WTC11 (cell line): ENCODE results near the gene KRT82. TPM values are rescaled to one million over a fixed set of nuclear protein-coding genes. Genes with fewer than 3 reads are reported as not detected.

Experiments
- ATAC-seq: fragments of 200-7000 bp; cut with Tn5 transposase; 2 replicates; pipeline ENCODE4 v1.10.0; 2021; ENCODE audit warnings: mild to moderate bottlenecking, moderate library complexity
- CTCF ChIA-PET: fragments of 300-600 bp; sonication (Branson Sonifier 250); formaldehyde crosslinking; loops from one replicate; lab custom pipeline; 2021; ENCODE audit warnings: antibody characterized with exemption; lab: Charles Lee
- POLR2A ChIA-PET: fragments of 350-600 bp; sonication (Branson Sonifier 250); formaldehyde crosslinking; loops from one replicate; lab custom pipeline; 2021; ENCODE audit warnings: antibody characterized with exemption; lab: Charles Lee
- DNase-seq: peaks from one replicate; pipeline ENCODE4 v3.0.0; 2021; ENCODE audit warnings: low spot score
- H3K27ac Mint-ChIP-seq: 2 replicates; pipeline ENCODE4 v1.8.0; 2021; ENCODE audit warnings: mixed read lengths
- H3K27me3 Mint-ChIP-seq: 2 replicates; pipeline ENCODE4 v1.8.0; 2021; ENCODE audit warnings: low read depth, mild to moderate bottlenecking, moderate library complexity, mixed read lengths
- H3K36me3 Mint-ChIP-seq: 2 replicates; pipeline ENCODE4 v1.8.0; 2021; ENCODE audit warnings: mixed read lengths
- H3K4me1 Mint-ChIP-seq: 2 replicates; pipeline ENCODE4 v1.8.0; 2022; ENCODE audit warnings: mixed read lengths
- H3K4me3 Mint-ChIP-seq: 2 replicates; pipeline ENCODE4 v1.8.0; 2021; ENCODE audit warnings: mild to moderate bottlenecking, moderate library complexity, mixed read lengths
- H3K9me3 Mint-ChIP-seq: 2 replicates; pipeline ENCODE4 v1.8.0; 2021; ENCODE audit warnings: mixed read lengths
- ATF1 ChIP-seq: sonication (generic); formaldehyde crosslinking; IDR thresholded peaks from 2 replicates; pipeline ENCODE4 v1.8.1; 2023; ENCODE audit warnings: mild to moderate bottlenecking, moderate library complexity, missing genetic modification reagents
- ESRRA ChIP-seq: sonication (generic); formaldehyde crosslinking; IDR thresholded peaks from 2 replicates; pipeline ENCODE4 v1.8.1; 2022; ENCODE audit warnings: mild to moderate bottlenecking, missing genetic modification reagents, borderline replicate concordance
- FOXJ3 ChIP-seq: sonication (generic); formaldehyde crosslinking; IDR thresholded peaks from 2 replicates; pipeline ENCODE4 v1.9.0; 2021; ENCODE audit warnings: missing genetic modification reagents, mild to moderate bottlenecking, borderline replicate concordance
- MYBL2 ChIP-seq: sonication (generic); formaldehyde crosslinking; IDR thresholded peaks from 2 replicates; pipeline ENCODE4 v1.8.1; 2023; ENCODE audit warnings: mild to moderate bottlenecking, moderate library complexity, missing genetic modification reagents
- NFE2L1 ChIP-seq: sonication (generic); formaldehyde crosslinking; IDR thresholded peaks from 2 replicates; pipeline ENCODE4 v1.8.1; 2023; ENCODE audit warnings: missing genetic modification reagents
- NFYB ChIP-seq: sonication (generic); formaldehyde crosslinking; conservative IDR thresholded peaks from 2 replicates; pipeline ENCODE4 v1.8.0; 2022; ENCODE audit warnings: low read depth, missing genetic modification reagents
- NR2C2 ChIP-seq: sonication (generic); formaldehyde crosslinking; IDR thresholded peaks from 2 replicates; pipeline ENCODE4 v1.8.0; 2022; ENCODE audit warnings: mild to moderate bottlenecking, missing genetic modification reagents
- RORB ChIP-seq: fragments of 250-450 bp; sonication (Bioruptor Pico); IDR thresholded peaks from 2 replicates; pipeline ENCODE4 v1.9.0; 2021; ENCODE audit warnings: mild to moderate bottlenecking
- TEAD4 ChIP-seq: sonication (generic); formaldehyde crosslinking; IDR thresholded peaks from 2 replicates; pipeline ENCODE4 v1.8.0; 2022; ENCODE audit warnings: mild to moderate bottlenecking, missing genetic modification reagents
- ZNF138 ChIP-seq: sonication (generic); formaldehyde crosslinking; conservative IDR thresholded peaks from 2 replicates; pipeline ENCODE4 v1.8.1; 2022; ENCODE audit warnings: mild to moderate bottlenecking, moderate library complexity, missing genetic modification reagents
- ZNF416 ChIP-seq: fragments of 250-450 bp; sonication (Bioruptor Pico); IDR thresholded peaks from 2 replicates; pipeline ENCODE4 v1.9.0; 2021; ENCODE audit warnings: mild to moderate bottlenecking, inconsistent platforms
- total RNA-seq: library from RNA; stranded (reverse); gene quantifications from 3 replicates; pipeline ENCODE4 v1.2.3, GENCODE V29; 2021
- TF ChIP-seq, protein P1 (sequence below): sonication (generic); formaldehyde crosslinking; IDR thresholded peaks from 2 replicates; pipeline ENCODE4 v1.8.1; 2022; ENCODE audit warnings: low read depth, mild to moderate bottlenecking, moderate library complexity, missing genetic modification reagents, borderline replicate concordance
- TF ChIP-seq, protein P2 (sequence below): fragments of 200-600 bp; IDR thresholded peaks from 2 replicates; pipeline ENCODE4 v1.8.0; 2022; ENCODE audit warnings: antibody characterized with exemption
- TF ChIP-seq, protein P3 (sequence below): fragments of 250-450 bp; sonication (Bioruptor Pico); conservative IDR thresholded peaks from 2 replicates; pipeline ENCODE4 v1.9.0; 2021; ENCODE audit warnings: mild to moderate bottlenecking
- TF ChIP-seq, protein P4 (sequence below): fragments of 250-450 bp; sonication (Bioruptor Pico); IDR thresholded peaks from 2 replicates; pipeline ENCODE4 v1.9.0; 2021; ENCODE audit warnings: mild to moderate bottlenecking
- TF ChIP-seq, protein P5 (sequence below): sonication (generic); formaldehyde crosslinking; IDR thresholded peaks from 2 replicates; pipeline ENCODE4 v1.8.1; 2022; ENCODE audit warnings: mild to moderate bottlenecking, moderate library complexity, missing genetic modification reagents
- TF ChIP-seq, protein P6 (sequence below): sonication (generic); formaldehyde crosslinking; IDR thresholded peaks from 2 replicates; pipeline ENCODE4 v1.8.0; 2023; ENCODE audit warnings: missing genetic modification reagents
- TF ChIP-seq, protein P7 (sequence below): sonication (generic); formaldehyde crosslinking; IDR thresholded peaks from 2 replicates; pipeline ENCODE4 v1.8.1; 2023; ENCODE audit warnings: mild to moderate bottlenecking, missing genetic modification reagents, borderline replicate concordance
- TF ChIP-seq, protein P8 (sequence below): sonication (generic); formaldehyde crosslinking; IDR thresholded peaks from 2 replicates; pipeline ENCODE4 v1.8.0; 2022; ENCODE audit warnings: mild to moderate bottlenecking, missing genetic modification reagents

The KRT82 gene
- total RNA-seq, 1 experiment from 2014 or later = not detected

DNA sequence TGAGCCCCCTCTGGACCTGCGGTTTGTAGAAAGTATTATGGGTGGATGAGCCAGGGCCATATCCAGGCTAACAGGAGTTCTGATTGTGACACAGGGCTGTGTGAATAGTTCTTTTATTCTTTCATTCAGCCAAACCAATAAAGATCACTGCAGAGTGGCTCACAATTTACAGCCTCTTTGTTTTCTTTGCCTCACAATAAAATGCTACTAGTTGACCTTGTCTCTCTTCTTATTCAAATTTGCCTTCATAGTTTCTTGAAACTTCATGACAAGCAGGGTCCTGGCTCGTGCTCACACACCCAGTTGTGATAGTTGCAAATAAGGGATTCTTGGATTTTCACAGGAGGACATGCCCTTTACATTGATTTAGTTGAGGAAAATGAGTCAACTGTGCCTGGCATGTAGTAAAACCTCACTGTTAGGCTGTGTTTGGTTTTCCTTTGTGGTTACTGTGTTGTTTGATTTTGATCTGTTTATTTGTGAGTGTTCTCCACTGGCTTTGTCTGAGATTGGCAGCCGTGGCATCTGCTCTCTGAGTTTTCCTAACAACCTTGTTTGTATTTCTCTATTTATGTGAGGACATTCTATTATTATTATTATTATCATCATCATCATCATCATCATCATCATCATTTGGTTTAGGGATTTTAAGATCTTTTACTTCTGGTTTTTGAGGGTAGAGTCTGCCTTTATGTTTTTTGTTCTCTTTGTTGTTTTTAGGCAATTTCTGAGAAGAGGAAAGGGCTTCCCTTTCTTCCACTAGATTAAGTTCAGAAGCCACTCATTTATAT, 48.5 kb upstream of the KRT82 start:
- peak overlapping the region; percentile 42; the same call in 1 of the 2 replicates for H3K27ac Mint-ChIP-seq
- ATAC-seq (peak; percentile 62), DNase-seq (no peak)
- H3K9me3 Mint-ChIP-seq = peaks cover 3% of the 10 kb centered on the region
- TF ChIP-seq, protein P1, sequence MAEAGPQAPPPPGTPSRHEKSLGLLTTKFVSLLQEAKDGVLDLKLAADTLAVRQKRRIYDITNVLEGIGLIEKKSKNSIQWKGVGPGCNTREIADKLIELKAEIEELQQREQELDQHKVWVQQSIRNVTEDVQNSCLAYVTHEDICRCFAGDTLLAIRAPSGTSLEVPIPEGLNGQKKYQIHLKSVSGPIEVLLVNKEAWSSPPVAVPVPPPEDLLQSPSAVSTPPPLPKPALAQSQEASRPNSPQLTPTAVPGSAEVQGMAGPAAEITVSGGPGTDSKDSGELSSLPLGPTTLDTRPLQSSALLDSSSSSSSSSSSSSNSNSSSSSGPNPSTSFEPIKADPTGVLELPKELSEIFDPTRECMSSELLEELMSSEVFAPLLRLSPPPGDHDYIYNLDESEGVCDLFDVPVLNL (CRISPR knock-in tag) = no peak
- TF ChIP-seq MYBL2 (CRISPR knock-in tag) (no peak), ESRRA (no peak), ZNF416 (CRISPR knock-in tag) (no peak), ZNF138 (CRISPR knock-in tag) (no peak), TEAD4 (CRISPR knock-in tag) (no peak), FOXJ3 (CRISPR knock-in tag) (no peak), NR2C2 (CRISPR knock-in tag) (no peak), RORB (CRISPR knock-in tag) (no peak), ATF1 (CRISPR knock-in tag) (no peak), NFE2L1 (CRISPR knock-in tag) (no peak), NFYB (CRISPR knock-in tag) (no peak)
- TF ChIP-seq, protein P2, sequence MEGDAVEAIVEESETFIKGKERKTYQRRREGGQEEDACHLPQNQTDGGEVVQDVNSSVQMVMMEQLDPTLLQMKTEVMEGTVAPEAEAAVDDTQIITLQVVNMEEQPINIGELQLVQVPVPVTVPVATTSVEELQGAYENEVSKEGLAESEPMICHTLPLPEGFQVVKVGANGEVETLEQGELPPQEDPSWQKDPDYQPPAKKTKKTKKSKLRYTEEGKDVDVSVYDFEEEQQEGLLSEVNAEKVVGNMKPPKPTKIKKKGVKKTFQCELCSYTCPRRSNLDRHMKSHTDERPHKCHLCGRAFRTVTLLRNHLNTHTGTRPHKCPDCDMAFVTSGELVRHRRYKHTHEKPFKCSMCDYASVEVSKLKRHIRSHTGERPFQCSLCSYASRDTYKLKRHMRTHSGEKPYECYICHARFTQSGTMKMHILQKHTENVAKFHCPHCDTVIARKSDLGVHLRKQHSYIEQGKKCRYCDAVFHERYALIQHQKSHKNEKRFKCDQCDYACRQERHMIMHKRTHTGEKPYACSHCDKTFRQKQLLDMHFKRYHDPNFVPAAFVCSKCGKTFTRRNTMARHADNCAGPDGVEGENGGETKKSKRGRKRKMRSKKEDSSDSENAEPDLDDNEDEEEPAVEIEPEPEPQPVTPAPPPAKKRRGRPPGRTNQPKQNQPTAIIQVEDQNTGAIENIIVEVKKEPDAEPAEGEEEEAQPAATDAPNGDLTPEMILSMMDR = no peak
- TF ChIP-seq, protein P3, sequence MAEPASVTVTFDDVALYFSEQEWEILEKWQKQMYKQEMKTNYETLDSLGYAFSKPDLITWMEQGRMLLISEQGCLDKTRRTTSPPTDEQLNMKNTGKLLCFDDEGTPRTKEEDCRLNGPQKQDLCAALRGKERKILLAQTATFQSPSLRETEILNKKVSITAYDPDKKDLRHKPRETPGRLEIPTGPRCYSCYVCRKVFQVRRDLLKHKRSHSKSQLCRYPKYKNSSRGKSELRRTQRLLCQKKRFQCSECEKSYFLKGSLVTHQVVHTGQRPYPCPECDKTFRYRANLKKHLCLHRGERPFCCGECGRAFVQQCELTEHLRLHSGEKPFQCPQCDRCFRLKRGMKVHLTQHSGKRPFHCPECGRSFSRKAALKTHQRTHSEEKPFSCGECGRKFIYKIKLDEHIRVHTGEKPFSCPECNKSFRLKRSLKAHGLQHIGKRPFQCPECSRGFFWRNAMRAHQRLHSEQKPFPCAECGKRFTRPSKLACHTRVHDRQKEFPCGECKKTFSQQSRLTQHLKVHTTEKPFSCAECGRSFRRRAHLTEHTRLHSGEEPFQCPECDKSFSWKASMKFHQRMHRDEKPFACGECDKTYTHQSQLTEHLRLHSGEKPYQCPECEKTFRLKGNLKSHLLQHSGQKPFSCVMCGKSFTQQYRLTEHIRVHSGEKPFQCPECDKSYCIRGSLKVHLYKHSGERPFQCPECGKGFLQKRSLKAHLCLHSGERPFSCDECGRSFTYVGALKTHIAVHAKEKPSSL (CRISPR knock-in tag) = no peak
- TF ChIP-seq, protein P4, sequence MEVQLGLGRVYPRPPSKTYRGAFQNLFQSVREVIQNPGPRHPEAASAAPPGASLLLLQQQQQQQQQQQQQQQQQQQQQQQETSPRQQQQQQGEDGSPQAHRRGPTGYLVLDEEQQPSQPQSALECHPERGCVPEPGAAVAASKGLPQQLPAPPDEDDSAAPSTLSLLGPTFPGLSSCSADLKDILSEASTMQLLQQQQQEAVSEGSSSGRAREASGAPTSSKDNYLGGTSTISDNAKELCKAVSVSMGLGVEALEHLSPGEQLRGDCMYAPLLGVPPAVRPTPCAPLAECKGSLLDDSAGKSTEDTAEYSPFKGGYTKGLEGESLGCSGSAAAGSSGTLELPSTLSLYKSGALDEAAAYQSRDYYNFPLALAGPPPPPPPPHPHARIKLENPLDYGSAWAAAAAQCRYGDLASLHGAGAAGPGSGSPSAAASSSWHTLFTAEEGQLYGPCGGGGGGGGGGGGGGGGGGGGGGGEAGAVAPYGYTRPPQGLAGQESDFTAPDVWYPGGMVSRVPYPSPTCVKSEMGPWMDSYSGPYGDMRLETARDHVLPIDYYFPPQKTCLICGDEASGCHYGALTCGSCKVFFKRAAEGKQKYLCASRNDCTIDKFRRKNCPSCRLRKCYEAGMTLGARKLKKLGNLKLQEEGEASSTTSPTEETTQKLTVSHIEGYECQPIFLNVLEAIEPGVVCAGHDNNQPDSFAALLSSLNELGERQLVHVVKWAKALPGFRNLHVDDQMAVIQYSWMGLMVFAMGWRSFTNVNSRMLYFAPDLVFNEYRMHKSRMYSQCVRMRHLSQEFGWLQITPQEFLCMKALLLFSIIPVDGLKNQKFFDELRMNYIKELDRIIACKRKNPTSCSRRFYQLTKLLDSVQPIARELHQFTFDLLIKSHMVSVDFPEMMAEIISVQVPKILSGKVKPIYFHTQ (CRISPR knock-in tag) = no peak
- TF ChIP-seq, protein P5, sequence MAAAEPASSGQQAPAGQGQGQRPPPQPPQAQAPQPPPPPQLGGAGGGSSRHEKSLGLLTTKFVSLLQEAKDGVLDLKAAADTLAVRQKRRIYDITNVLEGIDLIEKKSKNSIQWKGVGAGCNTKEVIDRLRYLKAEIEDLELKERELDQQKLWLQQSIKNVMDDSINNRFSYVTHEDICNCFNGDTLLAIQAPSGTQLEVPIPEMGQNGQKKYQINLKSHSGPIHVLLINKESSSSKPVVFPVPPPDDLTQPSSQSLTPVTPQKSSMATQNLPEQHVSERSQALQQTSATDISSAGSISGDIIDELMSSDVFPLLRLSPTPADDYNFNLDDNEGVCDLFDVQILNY (CRISPR knock-in tag) = no peak
- TF ChIP-seq, protein P6, sequence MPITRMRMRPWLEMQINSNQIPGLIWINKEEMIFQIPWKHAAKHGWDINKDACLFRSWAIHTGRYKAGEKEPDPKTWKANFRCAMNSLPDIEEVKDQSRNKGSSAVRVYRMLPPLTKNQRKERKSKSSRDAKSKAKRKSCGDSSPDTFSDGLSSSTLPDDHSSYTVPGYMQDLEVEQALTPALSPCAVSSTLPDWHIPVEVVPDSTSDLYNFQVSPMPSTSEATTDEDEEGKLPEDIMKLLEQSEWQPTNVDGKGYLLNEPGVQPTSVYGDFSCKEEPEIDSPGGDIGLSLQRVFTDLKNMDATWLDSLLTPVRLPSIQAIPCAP = no peak
- TF ChIP-seq, protein P7, sequence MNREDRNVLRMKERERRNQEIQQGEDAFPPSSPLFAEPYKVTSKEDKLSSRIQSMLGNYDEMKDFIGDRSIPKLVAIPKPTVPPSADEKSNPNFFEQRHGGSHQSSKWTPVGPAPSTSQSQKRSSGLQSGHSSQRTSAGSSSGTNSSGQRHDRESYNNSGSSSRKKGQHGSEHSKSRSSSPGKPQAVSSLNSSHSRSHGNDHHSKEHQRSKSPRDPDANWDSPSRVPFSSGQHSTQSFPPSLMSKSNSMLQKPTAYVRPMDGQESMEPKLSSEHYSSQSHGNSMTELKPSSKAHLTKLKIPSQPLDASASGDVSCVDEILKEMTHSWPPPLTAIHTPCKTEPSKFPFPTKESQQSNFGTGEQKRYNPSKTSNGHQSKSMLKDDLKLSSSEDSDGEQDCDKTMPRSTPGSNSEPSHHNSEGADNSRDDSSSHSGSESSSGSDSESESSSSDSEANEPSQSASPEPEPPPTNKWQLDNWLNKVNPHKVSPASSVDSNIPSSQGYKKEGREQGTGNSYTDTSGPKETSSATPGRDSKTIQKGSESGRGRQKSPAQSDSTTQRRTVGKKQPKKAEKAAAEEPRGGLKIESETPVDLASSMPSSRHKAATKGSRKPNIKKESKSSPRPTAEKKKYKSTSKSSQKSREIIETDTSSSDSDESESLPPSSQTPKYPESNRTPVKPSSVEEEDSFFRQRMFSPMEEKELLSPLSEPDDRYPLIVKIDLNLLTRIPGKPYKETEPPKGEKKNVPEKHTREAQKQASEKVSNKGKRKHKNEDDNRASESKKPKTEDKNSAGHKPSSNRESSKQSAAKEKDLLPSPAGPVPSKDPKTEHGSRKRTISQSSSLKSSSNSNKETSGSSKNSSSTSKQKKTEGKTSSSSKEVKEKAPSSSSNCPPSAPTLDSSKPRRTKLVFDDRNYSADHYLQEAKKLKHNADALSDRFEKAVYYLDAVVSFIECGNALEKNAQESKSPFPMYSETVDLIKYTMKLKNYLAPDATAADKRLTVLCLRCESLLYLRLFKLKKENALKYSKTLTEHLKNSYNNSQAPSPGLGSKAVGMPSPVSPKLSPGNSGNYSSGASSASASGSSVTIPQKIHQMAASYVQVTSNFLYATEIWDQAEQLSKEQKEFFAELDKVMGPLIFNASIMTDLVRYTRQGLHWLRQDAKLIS = no peak
- TF ChIP-seq, protein P8, sequence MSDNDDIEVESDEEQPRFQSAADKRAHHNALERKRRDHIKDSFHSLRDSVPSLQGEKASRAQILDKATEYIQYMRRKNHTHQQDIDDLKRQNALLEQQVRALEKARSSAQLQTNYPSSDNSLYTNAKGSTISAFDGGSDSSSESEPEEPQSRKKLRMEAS (CRISPR knock-in tag) = no peak
- no peak overlapping the region for H3K4me3 Mint-ChIP-seq
- ChIA-PET POLR2A (no interaction called here), CTCF (no interaction called here)
- no peaks in the 10 kb centered on the region for H3K36me3 Mint-ChIP-seq
- no peaks in the 10 kb centered on the region; the same call in 1 of the 2 replicates for H3K27me3 Mint-ChIP-seq
- H3K4me1 Mint-ChIP-seq = peaks cover 14% of the 10 kb centered on the region
